ENCODE measurements around the gene HIGD1C.

The HIGD1C gene

DNA sequence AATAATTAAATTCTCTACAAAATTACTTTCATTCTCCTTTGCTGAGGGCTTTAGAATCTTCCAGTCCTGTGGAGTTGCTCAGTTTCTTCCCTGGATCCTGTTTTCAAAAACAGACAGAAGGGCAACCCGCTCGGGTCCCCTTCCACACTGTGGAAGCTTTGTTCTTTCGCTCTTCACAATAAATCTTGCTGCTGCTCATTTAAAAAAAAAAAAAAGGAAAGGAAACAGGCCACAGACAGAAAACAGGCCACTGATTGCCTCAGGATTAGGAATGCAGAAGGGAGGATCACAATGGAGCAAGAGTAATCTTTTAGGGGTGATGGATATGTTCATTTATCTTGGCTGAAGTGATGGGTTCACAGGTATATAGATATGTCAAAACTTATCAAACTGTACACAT, 29.5 kb upstream of the HIGD1C start:
- TF ChIP-seq ZFX (IDR thresholded peaks at IDR 0.05; ENCODE audit: borderline replicate concordance), result no peak
- TF ChIP-seq, protein P1, sequence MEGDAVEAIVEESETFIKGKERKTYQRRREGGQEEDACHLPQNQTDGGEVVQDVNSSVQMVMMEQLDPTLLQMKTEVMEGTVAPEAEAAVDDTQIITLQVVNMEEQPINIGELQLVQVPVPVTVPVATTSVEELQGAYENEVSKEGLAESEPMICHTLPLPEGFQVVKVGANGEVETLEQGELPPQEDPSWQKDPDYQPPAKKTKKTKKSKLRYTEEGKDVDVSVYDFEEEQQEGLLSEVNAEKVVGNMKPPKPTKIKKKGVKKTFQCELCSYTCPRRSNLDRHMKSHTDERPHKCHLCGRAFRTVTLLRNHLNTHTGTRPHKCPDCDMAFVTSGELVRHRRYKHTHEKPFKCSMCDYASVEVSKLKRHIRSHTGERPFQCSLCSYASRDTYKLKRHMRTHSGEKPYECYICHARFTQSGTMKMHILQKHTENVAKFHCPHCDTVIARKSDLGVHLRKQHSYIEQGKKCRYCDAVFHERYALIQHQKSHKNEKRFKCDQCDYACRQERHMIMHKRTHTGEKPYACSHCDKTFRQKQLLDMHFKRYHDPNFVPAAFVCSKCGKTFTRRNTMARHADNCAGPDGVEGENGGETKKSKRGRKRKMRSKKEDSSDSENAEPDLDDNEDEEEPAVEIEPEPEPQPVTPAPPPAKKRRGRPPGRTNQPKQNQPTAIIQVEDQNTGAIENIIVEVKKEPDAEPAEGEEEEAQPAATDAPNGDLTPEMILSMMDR (IDR thresholded peaks at IDR 0.05), result no peak
- H3K27ac ChIP-seq, result peak overlapping the region; percentile 96

DNA sequence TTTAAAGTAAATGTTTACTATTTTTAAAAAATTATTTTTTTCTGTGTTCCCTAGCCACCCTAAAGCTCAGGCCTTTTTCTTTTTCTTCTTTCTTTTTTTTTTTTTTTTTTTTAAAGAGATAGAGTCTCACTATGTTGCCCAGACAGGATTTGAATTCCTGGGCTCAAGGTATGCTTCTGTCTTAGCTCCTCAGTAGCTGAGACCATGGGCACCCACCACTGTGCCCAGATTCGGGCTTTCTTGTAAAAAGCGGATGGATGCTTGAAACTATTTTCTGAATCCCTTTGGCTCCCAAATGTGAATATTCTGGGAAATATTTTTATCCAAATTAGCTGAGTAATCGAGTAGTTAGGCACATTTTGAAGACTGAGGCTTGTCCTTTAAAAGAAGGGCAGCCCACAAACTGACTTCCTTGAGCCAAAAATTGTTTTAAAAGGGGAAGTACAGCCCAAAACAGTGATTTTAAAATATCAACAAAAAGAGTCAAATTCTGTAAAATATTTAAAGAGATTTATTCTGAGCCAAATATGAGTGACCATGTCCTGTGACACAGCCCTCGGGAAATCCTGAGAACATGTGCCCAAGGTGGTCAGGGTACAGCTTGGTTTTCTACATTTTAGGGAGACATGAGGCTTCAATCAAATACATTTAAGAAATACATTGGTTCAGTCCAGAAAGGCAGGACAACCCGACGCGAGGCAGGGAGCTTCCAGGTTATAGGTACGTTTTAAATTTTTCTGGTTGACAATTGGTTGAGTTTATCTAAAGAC, 28.8 kb upstream of the HIGD1C start:
- no peak for TF ChIP-seq ZFX (IDR thresholded peaks at IDR 0.05; ENCODE audit: borderline replicate concordance)
- TF ChIP-seq, protein P1 (IDR thresholded peaks at IDR 0.05), result no peak
- H3K27ac ChIP-seq, result peak overlapping the region; percentile 96

DNA sequence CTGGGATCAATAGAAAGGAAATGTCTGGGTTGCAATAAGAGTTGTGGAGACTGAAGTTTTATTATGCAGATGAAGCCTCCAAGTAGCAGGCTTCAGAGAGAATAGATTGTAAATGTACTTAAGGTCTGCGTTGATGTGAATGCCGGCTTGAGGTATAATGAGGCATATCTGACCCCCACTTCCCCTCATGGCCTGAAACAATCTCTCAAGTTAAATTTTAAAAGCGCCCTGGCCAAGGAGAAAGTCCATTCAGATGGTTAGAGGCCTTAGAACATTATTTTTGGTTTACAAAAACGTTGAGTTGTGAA, 28.3 kb upstream of the HIGD1C start:
- peak overlapping the region; percentile 96 for H3K27ac ChIP-seq

DNA sequence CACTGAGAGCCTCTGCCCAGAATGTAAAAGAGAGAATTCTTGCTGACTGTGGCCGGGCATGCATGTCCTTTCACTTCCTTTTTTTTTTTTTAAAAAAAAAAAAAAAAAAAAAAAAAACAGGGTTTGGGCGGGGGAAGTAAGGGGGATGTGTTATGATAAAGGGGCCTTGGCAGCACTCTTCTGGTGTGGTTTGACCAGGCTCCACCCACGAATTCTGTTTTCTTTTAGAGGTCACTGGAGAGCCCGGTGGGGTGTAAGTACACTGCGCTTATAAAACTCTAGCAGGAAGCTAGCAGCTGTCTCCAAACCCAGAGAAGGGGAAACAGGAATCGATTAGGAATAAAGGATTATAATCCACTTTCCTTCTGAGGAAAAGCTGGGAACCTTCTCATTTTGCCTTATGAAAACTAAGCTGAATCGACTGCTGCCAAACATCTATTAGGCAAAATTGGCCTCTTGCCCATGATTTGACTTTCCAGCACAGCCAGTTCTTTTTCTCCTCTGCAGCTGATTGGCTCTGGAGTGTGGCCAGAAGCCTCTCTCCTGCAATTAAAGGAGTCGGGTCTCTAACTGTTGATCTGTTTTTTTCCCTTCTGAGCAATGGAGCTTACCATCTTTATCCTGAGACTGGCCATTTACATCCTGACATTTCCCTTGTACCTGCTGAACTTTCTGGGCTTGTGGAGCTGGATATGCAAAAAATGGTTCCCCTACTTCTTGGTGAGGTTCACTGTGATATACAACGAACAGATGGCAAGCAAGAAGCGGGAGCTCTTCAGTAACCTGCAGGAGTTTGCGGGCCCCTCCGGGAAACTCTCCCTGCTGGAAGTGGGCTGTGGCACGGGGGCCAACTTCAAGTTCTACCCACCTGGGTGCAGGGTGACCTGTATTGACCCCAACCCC, 27.7 kb upstream of the HIGD1C start:
- TF ChIP-seq, protein P1 (IDR thresholded peaks at IDR 0.05), result no peak
- no peak for TF ChIP-seq ZFX (IDR thresholded peaks at IDR 0.05; ENCODE audit: borderline replicate concordance)
- H3K27ac ChIP-seq, result peak overlapping the region; percentile 96

More for the DNA sequence above, 28.3 kb upstream of the HIGD1C start:
- TF ChIP-seq, protein P1 (IDR thresholded peaks at IDR 0.05), result no peak

DNA sequence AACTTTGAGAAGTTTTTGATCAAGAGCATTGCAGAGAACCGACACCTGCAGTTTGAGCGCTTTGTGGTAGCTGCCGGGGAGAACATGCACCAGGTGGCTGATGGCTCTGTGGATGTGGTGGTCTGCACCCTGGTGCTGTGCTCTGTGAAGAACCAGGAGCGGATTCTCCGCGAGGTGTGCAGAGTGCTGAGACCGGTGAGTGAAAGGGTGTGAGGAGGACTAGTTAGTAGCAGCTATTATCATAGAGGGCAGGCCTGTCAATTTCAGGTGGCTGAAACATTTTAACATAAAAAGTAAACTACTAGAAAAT, 27.0 kb upstream of the HIGD1C start:
- peak overlapping the region; percentile 96 for H3K27ac ChIP-seq
- no peak for TF ChIP-seq ZFX (IDR thresholded peaks at IDR 0.05; ENCODE audit: borderline replicate concordance)

DNA sequence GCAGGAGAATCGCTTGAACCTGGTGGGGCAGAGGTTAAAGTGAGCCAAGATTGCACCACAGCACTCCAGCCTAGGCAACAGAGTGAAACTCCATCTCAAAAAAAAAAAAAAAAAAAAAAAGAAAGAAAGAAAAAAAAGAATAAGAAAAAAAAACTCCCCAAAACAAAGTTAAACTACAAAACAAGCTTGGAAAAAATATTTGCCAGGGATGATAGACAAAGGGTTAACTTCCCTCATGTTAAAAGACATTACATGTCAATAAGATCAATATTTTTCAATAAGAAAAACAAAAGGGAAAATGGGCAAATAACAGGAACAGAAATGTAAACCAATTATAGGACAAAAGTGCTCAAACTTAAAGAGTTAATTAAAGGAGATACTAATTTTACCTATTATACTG, 26.4 kb upstream of the HIGD1C start:
- H3K27ac ChIP-seq, result peak overlapping the region; percentile 96
- no peak for TF ChIP-seq ZFX (IDR thresholded peaks at IDR 0.05; ENCODE audit: borderline replicate concordance)
- TF ChIP-seq, protein P1 (IDR thresholded peaks at IDR 0.05), result no peak

DNA sequence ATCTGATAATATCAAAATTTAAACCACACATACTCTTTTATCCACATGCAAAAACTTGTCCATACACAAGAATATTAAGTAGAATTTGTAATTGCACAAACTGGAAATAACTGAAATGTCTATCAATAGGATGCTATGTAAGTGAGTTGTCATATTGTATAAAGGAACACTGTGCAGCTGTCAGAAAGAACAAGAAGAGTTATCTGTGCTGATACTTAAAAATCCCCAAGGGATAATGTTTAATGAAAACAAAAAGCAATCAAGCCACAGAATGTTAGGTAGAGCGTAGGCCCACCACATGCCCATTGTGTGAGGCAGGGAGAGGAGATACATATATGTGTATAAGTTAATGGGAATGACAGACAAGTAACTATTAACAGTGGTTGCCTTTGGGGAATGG, 25.9 kb upstream of the HIGD1C start:
- peak overlapping the region; percentile 96 for H3K27ac ChIP-seq

DNA sequence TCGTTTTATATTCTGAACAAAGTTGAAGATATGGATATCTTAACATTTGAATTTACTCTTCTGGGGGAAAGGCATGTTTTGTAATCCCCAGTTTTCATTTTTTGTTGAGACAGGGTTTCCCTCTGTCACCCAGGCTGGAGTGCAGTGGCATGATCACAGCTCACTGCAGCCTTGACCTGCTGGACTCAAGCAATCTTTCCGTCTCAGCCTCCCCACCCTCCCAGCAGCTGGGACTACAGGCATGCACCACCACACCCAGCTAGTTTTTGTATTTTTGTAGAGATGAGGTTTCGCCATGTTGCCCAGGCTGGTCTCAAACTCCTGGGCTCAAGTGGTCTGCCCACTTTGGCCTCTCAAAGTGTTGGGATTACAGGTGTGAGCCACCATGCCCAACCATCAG, 25.4 kb upstream of the HIGD1C start:
- H3K27ac ChIP-seq, result peak overlapping the region; percentile 96; the same call in 1 of the 2 replicates

More for the DNA sequence above, 25.9 kb upstream of the HIGD1C start:
- TF ChIP-seq, protein P1 (IDR thresholded peaks at IDR 0.05), result no peak
- no peak for TF ChIP-seq ZFX (IDR thresholded peaks at IDR 0.05; ENCODE audit: borderline replicate concordance)
